M059J (cell line): ENCODE data around the gene CTBP2. TPM values are rescaled to one million over a fixed set of nuclear protein-coding genes. Genes with fewer than 3 reads are reported as not detected.
A peak's percentile ranks its signal among the peaks of the same experiment; 100 is the strongest.
"Not testable (repeated sequence)": the region's sequence is repeated elsewhere in the genome, so short reads cannot be mapped to it uniquely, and the experiment has no call there.

Experiments used
- DNase-seq: peaks from one replicate; pipeline ENCODE4 v3.0.0-alpha.2; 2012; ENCODE audit warnings: low read depth
- total RNA-seq: library from RNA; depleted of rRNA; stranded (reverse); fragments of >200 nt; shearing (Covaris generic); gene quantifications from 2 replicates; pipeline ENCODE4 v1.2.3, GENCODE V29; 2014

Gene CTBP2
- total RNA-seq, 1 experiment from 2014 or later: 55.5 TPM

GRCh38 chr10:125186431-125187170, 26.2 kb upstream of the CTBP2 start:
- no peak for DNase-seq

- DNase-seq: not testable (repeated sequence)
Observed at GRCh38 chr10:125179107-125179506, 18.7 kb upstream of the CTBP2 start.

DNA sequence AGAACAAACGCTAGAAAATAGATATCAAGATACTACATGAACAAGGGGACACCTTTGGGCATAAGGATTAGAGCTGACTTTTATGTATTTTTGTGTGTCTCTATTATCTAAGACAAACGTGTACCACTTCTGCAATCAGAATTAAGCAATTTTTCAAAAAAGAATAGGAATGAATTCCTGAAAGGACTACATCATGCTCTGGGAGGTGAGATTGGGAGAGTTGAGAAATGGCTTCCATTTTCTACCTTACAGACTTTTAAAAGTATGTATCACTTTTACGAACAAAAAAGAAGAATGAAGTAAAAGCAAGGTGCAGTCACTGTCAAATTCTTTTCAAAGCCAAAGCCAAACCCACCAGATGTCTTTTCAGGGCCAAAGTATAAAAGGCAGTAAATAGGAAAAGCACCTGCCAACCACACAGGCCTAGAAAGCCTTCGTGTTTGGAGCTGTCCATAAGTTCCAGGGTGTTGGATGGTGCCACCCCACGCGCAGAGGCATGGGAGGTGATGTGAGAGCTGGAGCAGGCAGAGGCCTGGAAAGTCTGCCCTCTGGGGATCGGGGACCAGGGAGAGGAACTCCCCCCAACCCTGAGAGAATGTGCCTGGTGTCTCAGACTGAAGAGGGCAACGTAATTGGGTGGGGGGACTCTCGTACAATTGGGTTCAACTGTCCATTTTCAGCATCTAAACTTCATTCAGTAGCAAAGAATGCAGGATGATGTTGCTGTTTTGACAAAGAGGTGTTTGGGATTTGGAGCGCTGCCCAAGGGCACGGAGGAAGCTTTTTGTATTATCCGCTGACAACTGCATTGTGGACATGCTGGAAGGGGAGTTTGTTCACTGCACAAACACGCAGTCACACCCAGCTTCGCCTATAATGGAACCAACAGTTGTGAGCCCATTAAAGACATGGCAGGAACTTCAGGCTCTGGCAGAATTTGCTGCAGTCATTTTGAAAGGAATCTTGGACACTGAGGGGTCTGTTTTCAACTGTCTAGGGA, 17.6 kb upstream of the CTBP2 start:
- DNase-seq: no peak

- no peak for DNase-seq
Observed at GRCh38 chr10:125175807-125176206, 15.4 kb upstream of the CTBP2 start.

- DNase-seq: no peak
Observed at GRCh38 chr10:125174360-125174759, 14.0 kb upstream of the CTBP2 start.

GRCh38 chr10:125172694-125173093, 12.3 kb upstream of the CTBP2 start:
- DNase-seq: no peak

DNA sequence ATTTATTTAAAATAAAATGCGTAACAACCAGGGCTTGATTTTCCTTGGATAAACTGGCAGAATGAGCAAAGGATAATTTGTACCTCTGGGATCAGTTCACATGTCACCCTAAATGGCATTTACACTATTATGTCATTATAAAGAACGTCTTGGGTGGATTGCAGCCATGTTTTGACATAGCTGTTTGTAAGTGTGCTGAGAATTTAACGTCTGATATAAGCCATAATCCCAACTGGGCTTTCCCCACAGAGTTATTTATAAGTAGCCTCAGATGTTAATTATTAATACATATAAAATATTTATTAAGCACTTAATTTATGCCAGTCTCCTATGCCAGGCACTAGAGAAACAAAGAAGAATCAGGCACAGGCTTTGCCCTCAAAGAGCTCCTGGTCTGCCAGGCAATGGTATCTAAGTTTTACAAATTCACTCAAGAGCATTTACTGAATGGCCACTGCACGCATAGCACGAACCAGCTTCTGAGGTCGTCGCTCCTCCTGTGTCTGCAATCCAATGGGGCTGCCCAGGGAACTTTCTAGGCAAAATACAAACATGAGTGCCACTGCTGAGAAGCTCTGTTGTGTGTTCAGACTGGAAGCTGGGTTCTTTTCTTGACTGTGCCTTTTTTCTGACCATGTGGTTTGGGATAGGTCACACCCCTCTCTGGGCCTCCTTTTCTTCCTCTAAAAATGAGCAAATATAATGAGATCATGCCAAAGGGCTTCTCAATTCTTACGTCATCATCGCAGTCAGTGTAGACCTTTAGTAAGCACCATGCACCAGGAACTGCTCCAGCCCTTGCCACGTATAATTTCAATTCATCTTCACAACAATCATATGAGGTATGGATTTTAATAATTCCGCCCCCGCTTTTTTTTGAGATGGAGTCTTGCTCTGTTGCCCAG, 11.3 kb upstream of the CTBP2 start:
- no peak for DNase-seq

DNA sequence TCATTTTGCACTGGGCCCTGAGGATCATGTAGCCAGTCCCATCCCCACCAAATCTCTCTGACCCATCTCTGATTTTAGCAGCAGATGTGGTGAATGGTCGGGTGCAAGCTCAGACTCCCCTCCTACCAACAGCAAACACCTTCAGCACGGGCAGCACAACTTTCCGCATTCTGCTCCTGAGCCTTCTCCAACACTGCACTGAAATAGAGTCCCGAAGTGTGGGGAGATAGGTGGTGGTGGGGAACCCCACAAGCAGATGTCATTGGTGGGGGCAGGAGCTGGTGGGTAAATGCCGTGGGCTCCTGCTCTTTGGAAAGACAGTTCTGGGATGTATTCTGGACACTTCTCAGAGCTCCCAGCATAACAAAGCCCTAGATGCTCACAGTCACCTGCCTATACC, 9.6 kb upstream of the CTBP2 start:
- DNase-seq: no peak

DNA sequence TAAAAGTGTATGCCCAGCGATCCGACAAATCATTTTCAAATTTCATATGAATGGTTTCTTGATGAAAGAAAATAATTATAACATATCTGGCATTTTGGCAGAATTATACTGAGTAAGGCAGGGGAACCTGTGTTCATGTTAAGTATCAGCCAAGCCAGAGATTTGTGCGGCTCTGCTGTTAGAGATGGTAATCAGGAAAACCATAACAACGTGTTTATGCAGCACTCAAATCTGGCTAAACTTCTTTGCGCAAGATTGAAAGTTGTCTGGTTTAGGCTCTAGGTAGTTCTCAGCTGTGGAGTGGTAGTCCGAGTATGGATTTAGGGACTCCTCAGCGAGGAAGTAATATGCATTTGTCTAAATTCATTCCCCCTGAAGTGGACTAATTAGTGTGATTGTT, 8.9 kb upstream of the CTBP2 start:
- DNase-seq: no peak

GRCh38 chr10:125166658-125167057, 6.3 kb upstream of the CTBP2 start:
- no peak for DNase-seq

- no peak for DNase-seq
Observed at GRCh38 chr10:125165584-125166573, 5.5 kb upstream of the CTBP2 start.

DNA sequence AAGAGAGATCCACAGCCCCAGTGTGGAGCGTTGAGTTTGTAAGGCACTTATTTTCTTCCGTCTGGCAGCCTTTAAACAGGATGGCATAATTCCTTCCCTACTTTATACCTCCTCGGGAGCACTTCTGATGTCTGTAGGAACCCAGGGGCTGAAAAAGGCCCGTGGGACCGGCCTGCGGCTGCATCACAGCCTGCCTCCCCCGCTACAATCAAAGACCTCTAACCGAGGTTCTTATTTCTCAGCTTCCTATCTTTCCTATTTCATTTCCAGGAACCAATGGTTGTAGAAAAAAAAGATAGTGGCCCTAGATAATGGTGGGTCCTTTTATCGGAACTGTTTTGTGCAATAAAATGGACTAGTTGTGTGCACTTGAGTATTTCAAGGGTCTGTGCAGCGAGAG, 4.1 kb upstream of the CTBP2 start:
- no peak for DNase-seq

DNA sequence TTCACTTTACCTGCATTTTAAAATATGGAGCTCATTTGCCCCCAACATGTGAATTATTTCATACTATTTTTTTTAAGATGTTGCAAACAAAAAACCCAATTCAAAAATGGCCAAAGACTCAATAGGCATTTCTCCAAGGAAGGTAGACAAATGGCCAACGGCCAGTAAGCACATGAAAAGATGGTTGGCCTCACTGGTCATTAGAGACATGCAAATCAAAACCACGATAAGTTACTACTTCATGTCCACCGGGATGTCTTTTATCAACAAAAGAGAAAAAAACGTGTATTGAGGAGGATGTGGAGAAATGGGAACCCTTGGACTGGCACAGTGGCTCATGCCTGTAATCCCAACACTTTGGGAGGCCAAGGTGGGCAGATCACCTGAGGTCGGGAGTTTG, 3.4 kb upstream of the CTBP2 start:
- DNase-seq: peak; percentile 44

DNA sequence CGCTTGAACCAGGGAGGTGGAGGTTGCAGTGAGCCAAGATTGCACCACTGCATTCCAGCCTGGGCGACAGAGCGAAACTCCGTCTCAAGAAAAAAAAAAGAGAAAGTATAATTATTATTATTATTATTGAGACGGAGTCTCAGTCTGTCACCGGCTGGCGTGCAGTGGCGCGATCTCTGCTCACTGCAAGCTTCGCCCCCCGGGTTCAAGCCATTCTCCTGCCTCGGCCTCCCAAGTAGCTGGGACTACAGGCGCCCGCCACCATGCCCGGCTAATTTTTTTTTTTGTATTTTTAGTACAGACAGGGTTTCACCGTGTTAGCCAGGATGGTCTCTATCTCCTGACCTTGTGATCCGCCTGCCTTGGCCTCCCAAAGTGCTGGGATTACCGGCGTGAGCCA, 2.9 kb upstream of the CTBP2 start:
- DNase-seq: not testable (repeated sequence)

DNA sequence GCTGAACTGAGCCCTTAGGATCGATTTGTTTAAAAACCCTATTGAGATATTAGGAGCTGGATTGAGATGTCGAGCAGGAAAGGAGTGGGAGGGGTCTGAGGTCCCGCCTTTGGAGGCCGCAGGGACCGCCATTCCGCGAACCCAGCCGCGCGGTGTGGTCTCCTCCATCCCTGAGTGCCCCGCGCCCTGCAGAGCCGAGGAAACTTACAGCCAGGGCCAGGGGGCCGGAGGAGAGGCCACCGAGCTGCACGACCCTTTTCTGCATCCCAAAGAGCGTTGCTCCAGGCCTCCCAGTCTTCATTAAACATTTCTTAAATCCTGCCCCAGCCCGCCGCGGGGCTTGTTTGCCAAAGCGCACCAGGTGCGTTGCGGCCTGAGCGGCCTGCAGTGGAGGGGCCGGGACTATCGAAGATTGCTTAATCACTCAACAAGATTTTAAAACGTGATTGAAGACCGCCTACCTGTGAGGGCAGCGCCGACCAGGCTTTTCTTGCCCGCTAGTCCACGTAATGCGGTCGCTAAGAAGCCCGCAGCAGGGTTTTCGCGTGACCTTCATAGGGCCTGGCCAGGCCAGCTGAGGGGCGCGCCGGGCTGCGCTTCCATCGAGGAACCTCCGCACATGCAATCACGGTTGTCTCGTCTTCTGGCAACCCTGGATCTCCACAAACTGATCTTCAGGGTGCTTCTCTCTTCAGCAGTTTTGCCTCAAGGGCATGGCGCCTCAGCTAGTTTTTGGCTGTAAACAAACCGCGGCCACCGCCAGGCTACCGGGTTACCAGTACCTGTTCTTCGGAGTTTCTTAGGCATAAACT, 2.0 kb upstream of the CTBP2 start:
- no peak for DNase-seq

- no peak for DNase-seq
Observed at GRCh38 chr10:125161707-125162119, 1.4 kb upstream of the CTBP2 start.

- DNase-seq: peak; percentile 80
Observed at GRCh38 chr10:125160856-125161706, 718 bp upstream of the CTBP2 start.

DNA sequence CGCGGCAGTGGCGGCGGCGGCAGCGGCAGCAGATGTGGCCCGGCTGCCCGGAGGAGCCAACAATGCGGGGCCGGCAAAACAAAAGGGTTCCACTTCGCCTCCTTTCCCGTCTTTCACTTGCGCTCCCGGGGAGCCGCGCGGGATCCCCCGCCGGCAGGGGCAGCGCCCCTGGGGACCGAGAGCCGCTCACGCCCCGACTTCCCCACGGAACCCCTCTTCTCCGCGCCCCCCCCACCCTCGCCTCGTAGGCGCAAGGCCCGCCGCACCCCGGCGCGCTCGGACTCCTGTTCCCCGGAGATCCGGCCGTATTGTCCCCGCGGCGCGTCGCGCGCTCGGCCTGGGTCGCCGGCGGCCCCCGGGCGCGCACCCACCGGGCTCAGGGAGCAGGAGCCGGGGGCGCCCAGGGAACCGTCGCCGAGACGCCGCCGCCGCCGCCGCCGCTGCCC, 854 bp downstream of the CTBP2 start:
- peak; percentile 19 for DNase-seq
